ENCODE data around the gene RANBP2. TPM values are rescaled to one million over a fixed set of nuclear protein-coding genes. Genes with fewer than 3 reads are reported as not detected.
A peak's percentile ranks its signal among the peaks of the same experiment; 100 is the strongest.

RANBP2 gene
- total and polyA plus RNA-seq, 9 of the 15 experiments (the other 6 are each of a cell fraction or from before 2014, with no cell fraction given), result 11.7 to 97.4 (median 48.1) TPM

GRCh38 chr2:108707300-108707699, 12.0 kb upstream of the RANBP2 start (continued):
- TF ChIP-seq, protein P1, sequence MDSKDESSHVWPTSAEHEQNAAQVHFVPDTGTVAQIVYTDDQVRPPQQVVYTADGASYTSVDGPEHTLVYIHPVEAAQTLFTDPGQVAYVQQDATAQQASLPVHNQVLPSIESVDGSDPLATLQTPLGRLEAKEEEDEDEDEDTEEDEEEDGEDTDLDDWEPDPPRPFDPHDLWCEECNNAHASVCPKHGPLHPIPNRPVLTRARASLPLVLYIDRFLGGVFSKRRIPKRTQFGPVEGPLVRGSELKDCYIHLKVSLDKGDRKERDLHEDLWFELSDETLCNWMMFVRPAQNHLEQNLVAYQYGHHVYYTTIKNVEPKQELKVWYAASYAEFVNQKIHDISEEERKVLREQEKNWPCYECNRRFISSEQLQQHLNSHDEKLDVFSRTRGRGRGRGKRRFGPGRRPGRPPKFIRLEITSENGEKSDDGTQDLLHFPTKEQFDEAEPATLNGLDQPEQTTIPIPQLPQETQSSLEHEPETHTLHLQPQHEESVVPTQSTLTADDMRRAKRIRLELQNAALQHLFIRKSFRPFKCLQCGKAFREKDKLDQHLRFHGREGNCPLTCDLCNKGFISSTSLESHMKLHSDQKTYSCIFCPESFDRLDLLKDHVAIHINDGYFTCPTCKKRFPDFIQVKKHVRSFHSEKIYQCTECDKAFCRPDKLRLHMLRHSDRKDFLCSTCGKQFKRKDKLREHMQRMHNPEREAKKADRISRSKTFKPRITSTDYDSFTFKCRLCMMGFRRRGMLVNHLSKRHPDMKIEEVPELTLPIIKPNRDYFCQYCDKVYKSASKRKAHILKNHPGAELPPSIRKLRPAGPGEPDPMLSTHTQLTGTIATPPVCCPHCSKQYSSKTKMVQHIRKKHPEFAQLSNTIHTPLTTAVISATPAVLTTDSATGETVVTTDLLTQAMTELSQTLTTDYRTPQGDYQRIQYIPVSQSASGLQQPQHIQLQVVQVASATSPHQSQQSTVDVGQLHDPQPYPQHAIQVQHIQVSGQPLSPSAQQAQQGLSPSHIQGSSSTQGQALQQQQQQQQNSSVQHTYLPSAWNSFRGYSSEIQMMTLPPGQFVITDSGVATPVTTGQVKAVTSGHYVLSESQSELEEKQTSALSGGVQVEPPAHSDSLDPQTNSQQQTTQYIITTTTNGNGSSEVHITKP (IDR thresholded peaks at IDR 0.05; ENCODE audit: partially characterized antibody), result no peak
- TF ChIP-seq, protein P2, sequence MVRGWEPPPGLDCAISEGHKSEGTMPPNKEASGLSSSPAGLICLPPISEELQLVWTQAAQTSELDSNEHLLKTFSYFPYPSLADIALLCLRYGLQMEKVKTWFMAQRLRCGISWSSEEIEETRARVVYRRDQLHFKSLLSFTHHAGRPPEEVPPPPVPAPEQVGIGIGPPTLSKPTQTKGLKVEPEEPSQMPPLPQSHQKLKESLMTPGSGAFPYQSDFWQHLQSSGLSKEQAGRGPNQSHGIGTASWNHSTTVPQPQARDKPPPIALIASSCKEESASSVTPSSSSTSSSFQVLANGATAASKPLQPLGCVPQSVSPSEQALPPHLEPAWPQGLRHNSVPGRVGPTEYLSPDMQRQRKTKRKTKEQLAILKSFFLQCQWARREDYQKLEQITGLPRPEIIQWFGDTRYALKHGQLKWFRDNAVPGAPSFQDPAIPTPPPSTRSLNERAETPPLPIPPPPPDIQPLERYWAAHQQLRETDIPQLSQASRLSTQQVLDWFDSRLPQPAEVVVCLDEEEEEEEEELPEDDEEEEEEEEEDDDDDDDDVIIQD (CRISPR knock-in tag; IDR thresholded peaks at IDR 0.05), result no peak
- TF ChIP-seq CBX3 (IDR thresholded peaks at IDR 0.05; ENCODE audit: borderline replicate concordance in 1 of 2, low read length in 2 of 2), result peak in 1 of 2 experiments; percentile 95; a peak in 2 of 3 replicates
- TF ChIP-seq U2AF2 (optimal IDR thresholded peaks at IDR 0.05; ENCODE audit: low read depth, low read length), result no peak
- TF ChIP-seq MCM5 (IDR thresholded peaks at IDR 0.05; ENCODE audit: low read depth), result no peak
- TF ChIP-seq POLR3G (IDR thresholded peaks at IDR 0.05; ENCODE audit: extremely low read depth, insufficient read length, insufficient replicate concordance), result no peak
- no peak for TF ChIP-seq MAX (CRISPR knock-in tag; IDR thresholded peaks at IDR 0.05)
- no peak for TF ChIP-seq GTF2F1 (IDR thresholded peaks at IDR 0.05; ENCODE audit: low read depth, low read length)
- TF ChIP-seq ZNF79 (CRISPR knock-in tag; IDR thresholded peaks at IDR 0.05; ENCODE audit: low read depth), result no peak
- no peak for TF ChIP-seq OTX1 (CRISPR knock-in tag; IDR thresholded peaks at IDR 0.05)
- no peak for TF ChIP-seq CREB5 (CRISPR knock-in tag; IDR thresholded peaks at IDR 0.05)
- no peak for TF ChIP-seq TFAP4 (CRISPR knock-in tag; IDR thresholded peaks at IDR 0.05; ENCODE audit: borderline replicate concordance)
- TF ChIP-seq, protein P3, sequence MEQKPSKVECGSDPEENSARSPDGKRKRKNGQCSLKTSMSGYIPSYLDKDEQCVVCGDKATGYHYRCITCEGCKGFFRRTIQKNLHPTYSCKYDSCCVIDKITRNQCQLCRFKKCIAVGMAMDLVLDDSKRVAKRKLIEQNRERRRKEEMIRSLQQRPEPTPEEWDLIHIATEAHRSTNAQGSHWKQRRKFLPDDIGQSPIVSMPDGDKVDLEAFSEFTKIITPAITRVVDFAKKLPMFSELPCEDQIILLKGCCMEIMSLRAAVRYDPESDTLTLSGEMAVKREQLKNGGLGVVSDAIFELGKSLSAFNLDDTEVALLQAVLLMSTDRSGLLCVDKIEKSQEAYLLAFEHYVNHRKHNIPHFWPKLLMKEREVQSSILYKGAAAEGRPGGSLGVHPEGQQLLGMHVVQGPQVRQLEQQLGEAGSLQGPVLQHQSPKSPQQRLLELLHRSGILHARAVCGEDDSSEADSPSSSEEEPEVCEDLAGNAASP (IDR thresholded peaks at IDR 0.05), result no peak
- TF ChIP-seq ETV1 (tag; conservative IDR thresholded peaks at IDR 0.05; ENCODE audit: low read depth), result no peak
- TF ChIP-seq, protein P4, sequence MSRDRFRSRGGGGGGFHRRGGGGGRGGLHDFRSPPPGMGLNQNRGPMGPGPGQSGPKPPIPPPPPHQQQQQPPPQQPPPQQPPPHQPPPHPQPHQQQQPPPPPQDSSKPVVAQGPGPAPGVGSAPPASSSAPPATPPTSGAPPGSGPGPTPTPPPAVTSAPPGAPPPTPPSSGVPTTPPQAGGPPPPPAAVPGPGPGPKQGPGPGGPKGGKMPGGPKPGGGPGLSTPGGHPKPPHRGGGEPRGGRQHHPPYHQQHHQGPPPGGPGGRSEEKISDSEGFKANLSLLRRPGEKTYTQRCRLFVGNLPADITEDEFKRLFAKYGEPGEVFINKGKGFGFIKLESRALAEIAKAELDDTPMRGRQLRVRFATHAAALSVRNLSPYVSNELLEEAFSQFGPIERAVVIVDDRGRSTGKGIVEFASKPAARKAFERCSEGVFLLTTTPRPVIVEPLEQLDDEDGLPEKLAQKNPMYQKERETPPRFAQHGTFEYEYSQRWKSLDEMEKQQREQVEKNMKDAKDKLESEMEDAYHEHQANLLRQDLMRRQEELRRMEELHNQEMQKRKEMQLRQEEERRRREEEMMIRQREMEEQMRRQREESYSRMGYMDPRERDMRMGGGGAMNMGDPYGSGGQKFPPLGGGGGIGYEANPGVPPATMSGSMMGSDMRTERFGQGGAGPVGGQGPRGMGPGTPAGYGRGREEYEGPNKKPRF (IDR thresholded peaks at IDR 0.05; ENCODE audit: low read depth, low read length), result no peak
- TF ChIP-seq PURB (CRISPR knock-in tag; IDR thresholded peaks at IDR 0.05; ENCODE audit: low read depth), result no peak
